HG03469 (cell line): ENCODE results near the gene MVB12B.
"Not testable (repeated sequence)": the region's sequence is repeated elsewhere in the genome, so short reads cannot be mapped to it uniquely, and the experiment has no call there.

Experiments
- ATAC-seq: cut with Tn5 transposase; IDR thresholded peaks from one replicate; pipeline ENCODE4 v1.9.1; 2021; ENCODE audit warnings: mild to moderate bottlenecking, moderate library complexity, moderate number of reproducible peaks; ENCODE audit not compliant: unreplicated experiment

MVB12B gene, protein sequence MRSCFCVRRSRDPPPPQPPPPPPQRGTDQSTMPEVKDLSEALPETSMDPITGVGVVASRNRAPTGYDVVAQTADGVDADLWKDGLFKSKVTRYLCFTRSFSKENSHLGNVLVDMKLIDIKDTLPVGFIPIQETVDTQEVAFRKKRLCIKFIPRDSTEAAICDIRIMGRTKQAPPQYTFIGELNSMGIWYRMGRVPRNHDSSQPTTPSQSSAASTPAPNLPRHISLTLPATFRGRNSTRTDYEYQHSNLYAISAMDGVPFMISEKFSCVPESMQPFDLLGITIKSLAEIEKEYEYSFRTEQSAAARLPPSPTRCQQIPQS

DNA sequence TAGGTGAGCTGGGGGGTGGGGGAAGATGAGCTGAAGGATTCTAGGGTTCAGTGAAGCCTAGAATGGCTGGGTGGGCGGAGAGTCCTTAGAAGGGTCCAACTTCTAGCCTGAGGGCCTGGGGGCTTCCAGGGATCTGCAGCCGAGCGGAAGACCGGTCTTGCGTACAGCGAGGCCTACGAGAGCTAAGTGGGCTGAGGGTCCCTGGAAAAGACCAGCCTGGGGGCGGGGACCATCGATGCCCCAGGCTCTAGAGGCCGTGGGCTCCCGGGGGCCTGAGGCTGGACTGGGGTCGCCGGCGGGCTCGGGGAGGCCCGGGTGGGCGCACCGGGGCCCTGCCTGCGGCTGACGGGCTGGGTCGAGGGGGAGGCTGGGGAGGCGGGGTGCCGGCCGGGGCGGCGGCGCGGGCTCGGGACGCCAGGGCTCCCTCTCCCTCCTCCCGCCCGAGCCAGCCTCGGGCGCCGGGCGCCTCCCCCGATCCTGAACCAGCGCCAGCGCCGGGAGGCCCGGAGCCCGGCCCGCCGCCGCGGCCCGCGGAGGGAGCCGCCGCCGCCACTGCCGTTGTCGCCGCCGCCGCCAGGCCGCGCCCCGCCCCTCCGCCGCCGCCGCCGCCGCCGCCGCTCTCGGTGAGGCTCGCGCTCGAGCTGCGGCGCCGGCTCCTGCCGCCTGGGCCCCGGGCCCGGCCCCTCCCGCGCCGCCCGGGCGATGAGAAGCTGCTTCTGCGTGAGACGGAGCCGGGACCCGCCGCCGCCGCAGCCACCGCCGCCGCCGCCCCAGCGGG lies at the start of gene MVB12B:
MVB12B (plus strand) TSS at position 602 of the 778 bp plus-strand sequence; CDS start at position 703, 101 bp downstream.
- no peak for ATAC-seq

- no peak for ATAC-seq
Measured at GRCh38 chr9:126283799-126284465, 42.7 kb upstream of the MVB12B start.

DNA sequence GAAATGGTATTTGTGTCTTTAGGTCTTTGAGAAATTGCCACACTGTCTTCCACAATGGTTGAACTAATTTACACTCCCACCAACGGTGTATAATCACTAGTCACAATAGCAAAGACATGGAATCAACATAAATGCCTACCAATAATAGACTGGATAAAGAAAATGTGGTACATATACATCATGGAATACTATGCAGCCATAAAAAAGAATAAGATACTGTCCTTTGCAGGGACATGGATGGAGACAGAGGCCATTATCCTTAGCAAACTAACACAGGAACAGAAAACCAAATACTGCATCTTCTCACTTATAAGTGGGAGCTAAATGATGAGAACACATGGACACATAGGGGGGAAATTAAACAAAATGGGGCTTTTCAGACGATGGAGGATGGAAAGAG lies 41.0 kb upstream of the MVB12B start:
- ATAC-seq, result not testable (repeated sequence)

- no peak for ATAC-seq
Measured at GRCh38 chr9:126287166-126287866, 39.3 kb upstream of the MVB12B start.

GRCh38 chr9:126290871-126291270 lies 35.8 kb upstream of the MVB12B start:
- ATAC-seq, result no peak

DNA sequence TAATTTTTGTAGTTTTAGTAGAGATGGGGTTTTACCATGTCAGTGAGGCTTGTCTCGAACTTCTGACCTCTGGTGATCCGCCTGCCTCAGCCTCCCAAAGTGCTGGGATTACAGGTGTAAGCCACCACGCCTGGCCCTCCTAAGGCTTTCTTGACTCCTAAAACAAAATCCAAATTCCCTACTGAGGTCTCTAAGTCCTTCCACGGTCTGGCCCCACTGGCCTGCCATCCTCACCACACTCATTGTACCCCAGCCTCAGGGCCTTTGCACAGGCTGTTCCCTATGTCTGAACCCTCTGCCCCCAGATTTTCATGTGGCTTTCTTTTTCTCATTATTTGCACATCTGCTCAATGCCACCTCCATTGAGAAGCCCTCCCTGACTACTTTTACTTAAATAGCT lies 34.7 kb upstream of the MVB12B start:
- no peak for ATAC-seq

DNA sequence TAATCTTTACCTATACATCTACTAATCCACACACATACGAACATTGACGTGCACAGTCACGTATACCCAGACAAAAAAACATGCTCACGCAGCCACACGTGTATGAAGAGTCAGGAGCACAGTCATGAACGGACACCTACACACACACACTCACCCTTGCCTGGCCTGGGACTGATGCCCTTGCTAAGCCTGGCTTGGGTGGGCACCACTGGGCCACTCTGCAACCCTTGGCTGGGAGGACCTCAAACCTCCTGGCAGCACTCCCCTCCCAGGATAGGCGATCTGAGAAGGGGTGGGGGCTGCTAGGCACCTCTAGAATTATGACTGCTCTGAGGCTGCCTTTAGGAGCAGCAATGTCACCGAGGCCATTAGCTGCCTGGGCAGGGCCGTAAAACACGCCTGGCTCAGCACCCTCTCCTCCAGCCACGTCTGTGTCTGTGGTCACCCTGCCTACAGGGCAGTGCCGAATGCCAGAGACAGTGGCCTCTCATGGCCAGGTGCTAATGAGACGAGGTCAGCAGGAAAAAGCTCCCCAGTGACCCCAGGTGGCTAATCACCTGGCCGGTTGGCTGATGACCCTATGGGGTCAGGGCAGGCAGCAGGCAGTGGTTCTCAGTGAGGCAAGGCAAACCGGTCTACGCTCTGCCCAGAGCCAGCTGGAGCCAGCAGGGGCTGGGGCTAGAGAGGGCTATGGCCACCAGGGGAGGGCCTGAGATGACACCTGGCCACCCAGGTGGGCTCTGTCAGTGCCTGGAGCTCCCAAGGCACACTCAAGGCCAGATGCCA lies 33.7 kb upstream of the MVB12B start:
- ATAC-seq, result no peak

DNA sequence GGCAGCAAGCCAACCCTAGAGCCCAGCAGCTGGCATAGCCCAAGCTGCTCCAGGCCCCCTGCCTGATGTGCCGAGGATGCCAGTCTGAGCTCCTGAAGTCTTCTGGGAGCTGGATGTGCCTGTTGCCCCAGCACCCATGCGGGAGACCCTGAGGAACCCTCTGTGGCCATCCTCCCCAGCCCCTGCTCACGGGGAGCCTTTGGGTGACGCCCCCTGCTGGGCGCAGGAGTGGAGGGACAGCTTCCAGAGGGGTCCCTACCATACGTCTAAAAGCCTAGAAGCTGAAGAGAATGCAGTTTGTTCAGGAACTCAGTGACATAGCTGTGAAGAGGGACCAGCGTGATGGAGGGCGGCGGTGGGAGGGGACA lies 33.1 kb upstream of the MVB12B start:
- ATAC-seq, result no peak

DNA sequence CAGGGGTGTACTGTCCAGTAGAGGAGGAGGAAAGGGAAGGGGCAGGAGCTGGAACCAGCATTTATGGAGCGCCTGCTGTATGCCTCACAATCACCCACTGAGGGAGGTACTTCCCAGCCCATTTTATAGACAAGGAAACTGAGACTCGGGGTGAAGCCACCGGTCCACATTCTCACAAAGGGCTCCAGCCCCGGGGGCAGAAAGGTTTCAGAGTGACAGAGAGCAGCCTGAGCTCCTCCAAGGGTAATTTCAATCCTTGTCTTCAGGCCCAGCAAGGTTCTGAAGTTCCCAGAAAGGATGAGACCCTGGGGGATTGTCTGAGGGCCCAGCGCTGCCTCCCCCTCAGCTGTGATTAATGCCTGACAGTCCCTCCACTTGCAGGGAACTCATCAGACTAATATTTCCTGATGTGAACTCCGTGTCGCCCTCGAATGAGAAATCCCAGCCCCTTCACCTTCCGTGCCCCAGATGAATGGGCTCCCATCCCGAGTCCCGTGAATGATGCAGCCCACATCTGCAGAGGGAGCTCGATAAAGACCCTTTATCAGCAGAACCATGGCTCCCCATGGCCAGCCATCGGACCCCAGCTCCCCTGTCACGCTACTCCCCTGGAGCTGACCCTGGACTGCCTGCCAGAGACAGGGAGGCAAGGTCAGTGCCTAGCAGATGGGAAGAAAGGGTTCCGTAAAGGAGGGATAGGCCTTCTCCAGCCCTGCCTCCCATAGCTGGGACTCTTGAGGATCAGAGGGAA lies 32.1 kb upstream of the MVB12B start:
- no peak for ATAC-seq

DNA sequence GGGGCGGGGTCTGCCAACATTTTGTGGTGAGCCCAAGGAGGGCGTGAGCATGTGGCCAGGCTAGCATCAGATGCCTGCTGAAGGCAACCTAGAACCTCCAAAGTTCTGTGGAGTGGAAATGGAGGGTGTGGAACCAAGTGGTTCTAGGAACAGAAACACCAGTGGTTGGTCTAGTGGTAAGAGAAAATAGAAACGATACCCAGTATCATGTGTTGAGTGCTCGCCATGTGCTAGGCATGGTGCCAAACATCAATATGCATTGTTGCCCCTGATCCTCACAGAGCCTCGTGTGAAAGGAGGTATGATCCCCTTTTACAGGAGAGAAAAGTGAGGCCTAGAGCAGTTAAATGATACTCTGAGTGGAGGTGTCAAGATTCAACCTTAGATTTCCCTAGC lies 31.5 kb upstream of the MVB12B start:
- no peak for ATAC-seq

GRCh38 chr9:126295516-126295915 lies 31.1 kb upstream of the MVB12B start:
- ATAC-seq, result no peak

GRCh38 chr9:126295936-126296600 lies 30.6 kb upstream of the MVB12B start:
- ATAC-seq, result no peak

DNA sequence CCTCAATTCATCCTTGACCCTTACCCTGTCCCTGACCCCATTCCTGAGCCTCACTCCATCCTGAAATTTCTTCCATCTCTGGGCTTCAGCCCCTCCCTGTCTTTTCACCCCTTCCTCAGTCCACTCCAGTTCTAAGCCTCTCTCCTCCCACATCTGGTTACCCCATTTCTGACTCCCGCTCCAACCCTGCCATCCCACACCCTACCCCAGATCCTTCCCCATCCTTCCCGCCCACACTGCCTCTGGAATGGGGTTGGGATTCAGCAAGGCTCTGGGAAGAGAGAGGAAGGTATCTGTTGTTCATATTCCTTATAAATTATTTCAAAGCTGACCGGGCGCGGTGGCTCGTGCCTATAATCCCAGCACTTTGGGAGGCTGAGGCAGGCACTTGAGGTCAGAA lies 29.9 kb upstream of the MVB12B start:
- no peak for ATAC-seq

DNA sequence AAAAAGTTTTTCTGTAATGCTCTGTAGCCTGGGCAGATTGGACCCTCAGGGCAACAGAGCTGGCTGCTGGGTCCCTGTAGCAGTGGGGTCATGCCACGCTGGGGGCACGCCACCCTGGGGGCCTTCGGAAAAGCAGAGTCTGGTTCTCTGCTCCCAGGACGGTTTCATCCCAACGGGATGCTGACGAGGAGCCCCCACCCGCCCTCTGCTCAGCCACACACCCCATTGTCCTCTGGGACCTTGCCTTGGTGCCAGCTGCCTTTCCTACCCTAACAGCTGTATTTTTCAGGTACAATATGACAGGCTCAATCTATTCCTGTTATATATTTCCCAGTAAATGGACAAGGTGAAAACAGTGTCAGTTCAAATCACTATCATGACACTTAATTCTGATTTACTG lies 29.0 kb upstream of the MVB12B start:
- ATAC-seq, result no peak

GRCh38 chr9:126298063-126298801 lies 28.4 kb upstream of the MVB12B start:
- no peak for ATAC-seq

DNA sequence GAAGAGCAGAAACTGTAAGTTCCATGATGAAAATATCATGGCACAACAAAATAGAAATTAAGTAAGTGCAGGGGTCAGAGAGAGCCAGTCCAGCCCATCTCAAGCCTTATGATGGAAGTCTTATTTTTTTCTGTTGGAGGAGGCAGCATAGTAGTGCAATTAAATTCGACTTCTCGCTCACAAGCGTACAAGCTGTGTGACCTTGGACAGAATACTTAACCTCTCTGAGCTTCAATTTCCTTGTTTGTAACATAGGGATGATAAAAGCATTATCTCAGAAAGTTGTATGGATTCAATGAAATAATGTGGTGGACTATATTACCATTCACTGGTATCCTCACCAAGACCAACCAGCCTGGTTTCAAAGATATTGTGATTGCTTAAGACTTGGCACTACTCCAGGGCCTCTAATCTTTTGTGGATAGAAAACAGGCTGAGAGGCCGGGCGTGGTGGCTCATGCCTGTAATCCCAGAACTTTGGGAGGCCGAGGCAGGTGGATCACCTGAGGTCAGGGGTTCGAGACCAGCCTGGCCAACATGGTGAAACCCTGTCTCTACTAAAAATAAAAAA lies 26.8 kb upstream of the MVB12B start:
- ATAC-seq, result no peak

- no peak for ATAC-seq
Measured at GRCh38 chr9:126301196-126301595, 25.4 kb upstream of the MVB12B start.

GRCh38 chr9:126301985-126302603 lies 24.5 kb upstream of the MVB12B start:
- no peak for ATAC-seq
